ENCODE measurements around the gene LTBP1. TPM values are rescaled to one million over a fixed set of nuclear protein-coding genes. Genes with fewer than 3 reads are reported as not detected.

LTBP1 gene
- total RNA-seq, 1 experiment from 2014 or later, result 119 TPM

Small RNA genes within 50 kb of the gene (microRNA-seq; reads per million reads assigned to microRNA genes)
- gene MIR4430, result not detected

Measured in MCF 10A (cell line).